Stimulated activated naive CD4-positive, alpha-beta T cell treated with Interleukin-2 at 50 U/mL for 16 hours (primary cell): ENCODE results near the gene COL2A1.

Experiments
- DNase-seq: peaks from one replicate; lab custom pipeline; 2025; lab: John Stamatoyannopoulos, UW

The COL2A1 gene

GRCh38 chr12:48012070-48012469 is 7.8 kb upstream of the COL2A1 start:
- no peak for DNase-seq

DNA sequence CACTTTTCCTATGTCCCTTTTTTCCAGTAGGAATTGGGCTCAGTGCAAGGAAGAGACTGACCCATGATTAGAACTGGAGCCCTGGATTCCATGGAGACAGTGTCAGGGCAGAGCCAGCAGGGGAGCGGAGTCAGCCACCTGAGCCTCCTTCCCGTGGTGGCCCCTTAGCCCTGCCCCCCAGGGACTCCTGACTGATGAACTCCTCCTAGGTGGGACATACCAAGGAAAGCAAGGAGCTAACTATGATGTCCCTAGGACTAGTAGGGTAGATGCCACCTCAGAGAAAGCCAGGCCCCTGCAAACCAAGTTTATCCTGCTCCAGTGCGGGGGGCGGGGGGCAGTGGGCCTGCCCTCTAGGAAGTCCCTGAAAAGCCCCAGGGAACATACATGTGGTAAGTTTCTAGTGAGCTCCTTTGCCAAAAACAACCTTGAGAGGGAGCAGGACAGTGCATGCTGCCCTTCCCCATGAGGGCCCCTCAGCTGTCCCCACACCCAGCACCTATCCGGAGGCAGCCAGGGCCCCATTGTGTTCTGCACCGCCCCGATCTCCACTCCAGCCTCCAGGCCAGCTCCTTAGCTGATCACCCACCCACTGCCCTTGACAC is 6.2 kb upstream of the COL2A1 start:
- no peak for DNase-seq

- DNase-seq, result no peak
Measured at GRCh38 chr12:48009471-48009870, 5.2 kb upstream of the COL2A1 start.

GRCh38 chr12:48008950-48009349 is 4.7 kb upstream of the COL2A1 start:
- no peak for DNase-seq

- no peak for DNase-seq
Measured at GRCh38 chr12:48008349-48008748, 4.1 kb upstream of the COL2A1 start.

DNA sequence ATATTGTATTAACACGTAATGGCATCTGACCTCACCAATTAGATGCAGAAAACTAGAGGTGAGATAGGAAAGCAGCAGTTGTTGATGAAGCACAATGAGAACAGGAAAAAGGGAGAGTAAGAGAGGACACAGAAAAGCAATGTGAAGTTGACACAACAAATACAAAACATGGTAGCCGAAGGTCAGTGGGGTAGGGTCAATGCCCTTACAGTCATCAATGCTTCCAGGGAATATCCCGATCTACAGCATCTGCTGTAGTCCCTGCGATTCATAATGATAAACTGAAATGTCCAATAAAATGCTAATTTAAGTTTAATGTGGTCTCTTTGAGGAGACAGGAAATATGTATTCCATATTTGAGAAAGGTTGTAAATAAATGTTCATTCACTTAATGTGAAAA is 2.9 kb upstream of the COL2A1 start:
- no peak for DNase-seq

GRCh38 chr12:48005750-48006021 is 1.4 kb upstream of the COL2A1 start:
- DNase-seq, result no peak

DNA sequence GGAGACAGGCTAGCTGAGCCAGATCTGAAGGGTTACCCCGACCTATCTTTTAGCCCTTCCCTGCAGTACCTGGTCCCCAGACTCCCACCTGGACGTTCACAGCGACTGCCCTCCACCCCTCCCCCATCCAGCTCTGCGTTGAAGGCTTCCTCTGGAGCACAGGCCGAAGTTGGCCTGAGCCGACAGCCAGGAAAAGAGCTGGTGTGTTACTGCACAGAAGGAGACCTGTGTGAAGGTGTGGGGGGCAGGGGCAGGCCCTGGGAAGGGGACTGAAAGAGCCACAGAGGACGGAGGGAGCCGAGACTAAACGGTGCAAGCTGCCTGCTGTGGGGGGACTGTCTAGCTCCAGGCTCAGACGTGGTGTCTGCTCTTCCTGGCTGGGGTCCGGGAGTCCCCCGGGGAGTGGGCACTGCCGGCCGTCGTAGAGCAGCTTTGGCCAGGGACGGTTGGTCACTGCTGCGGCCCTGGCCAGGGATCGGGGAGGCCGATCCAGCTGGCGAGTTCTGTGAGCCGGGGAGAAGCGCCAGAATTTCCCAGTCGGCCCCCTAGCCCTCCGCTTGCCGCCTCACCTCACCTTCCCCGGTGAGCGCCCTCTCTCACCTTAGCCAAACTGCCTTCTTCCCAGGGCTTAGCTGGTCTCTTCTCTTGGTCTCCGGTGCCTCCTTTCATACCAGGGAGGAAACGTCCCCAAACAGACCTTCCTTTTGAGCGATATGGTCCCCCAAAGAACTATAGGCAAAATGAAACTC is 899 bp upstream of the COL2A1 start:
- DNase-seq, result no peak

DNA sequence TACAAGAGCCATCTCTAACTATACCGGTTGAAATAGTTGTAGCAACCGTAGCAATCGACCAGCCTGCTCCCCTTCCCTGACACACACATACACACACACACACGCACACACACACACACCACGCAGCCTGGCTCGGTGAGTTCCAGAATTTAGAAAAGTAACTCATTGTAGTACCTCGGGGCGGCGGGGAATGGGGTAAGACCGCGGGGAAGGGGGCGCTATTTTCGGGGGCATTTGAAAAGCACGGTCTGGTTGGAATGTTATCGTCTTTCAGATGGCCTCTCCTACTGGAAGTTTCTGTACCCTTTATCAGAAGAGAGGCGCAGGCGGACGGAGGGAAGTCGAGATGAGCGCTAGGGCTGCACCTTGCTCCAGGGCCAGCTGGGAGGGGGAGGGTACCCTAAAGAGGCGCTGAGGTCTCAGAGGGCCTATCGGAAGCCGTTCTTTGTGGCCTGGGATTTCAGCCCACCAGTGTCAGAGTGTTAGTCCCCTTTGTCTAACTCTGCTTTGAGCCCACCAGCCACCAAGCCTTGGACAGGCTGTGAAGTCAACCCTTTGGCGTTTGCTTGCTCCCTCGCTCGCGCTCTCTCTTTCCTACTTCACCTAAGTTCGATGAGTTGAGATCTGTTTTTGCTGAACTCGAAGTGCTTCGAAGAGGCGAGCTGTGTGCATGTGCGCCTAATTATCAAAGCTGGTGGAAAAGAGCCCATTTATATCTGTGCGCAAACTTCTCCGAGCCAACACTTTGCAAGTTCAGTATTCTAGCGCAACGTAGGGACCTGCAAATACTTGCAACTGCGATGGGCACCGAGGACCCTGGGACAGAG is 837 bp downstream of the COL2A1 start:
- no peak for DNase-seq

DNA sequence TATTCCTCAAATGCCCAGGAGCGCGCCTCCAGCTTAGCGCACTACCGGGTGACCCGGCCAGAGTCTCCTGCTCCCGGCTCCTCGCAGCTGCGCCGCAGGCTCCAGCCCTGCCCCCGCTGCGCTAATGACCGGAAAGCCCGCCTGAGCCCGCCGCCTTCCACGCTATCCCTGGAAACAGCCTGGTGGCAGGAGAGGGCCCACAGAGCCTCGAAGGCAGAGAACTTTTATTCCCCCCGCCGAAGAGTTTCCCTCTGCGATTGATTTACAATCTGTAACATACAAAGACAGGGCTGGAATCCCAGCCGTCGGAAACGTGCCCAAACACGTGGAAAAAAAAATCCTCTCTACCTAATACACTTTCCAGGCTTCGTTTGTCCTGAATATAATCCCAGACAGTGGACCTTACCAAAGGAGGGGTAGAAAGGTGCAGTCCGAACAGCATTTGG is 1.5 kb downstream of the COL2A1 start:
- DNase-seq, result no peak

- DNase-seq, result no peak
Measured at GRCh38 chr12:48002414-48002730, 1.9 kb downstream of the COL2A1 start.

DNA sequence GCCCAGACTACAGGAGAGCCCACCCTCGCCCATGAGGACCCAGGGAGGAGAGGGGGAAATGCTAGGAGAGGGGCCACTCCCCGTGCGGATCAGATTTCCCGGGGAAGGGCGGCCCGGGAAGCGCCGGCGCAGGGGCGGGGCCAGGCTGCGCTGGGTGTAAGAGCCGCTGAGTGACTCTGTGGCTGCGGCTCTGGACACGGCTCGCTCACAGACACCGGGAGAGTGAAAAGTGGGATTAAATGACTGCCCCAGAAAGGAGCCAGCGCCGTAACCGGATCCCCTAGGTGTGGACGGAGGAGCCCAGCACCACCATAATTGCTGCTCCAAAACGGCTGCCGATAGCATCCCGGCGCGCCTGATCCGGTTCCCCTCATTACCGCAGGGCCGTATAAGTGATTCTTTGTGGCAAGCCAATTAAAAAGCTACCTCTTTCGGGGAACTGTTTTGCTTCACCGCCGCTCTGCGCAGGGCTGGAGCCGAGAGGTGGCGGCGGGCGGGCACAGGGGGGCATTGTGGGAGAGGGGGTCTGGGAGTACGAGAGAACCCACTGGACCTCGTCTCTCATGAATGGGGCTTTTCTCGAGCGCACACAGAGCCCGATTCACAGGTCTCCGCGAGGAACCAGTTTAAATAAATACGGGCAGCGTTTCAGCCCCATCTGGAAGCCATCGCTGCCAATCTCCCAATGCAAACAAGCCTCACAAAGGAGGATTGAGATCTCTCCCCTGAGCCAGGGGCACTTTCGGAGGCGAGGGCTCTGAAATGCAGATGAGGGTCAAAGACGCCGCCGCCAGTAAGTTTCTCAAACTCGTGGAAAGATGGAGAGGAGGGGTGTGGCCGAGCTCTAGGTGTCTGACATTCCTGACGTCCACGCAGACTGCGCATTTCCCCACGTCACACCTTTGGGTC is 2.5 kb downstream of the COL2A1 start:
- DNase-seq, result no peak

GRCh38 chr12:48000878-48001504 is 3.3 kb downstream of the COL2A1 start:
- DNase-seq, result no peak

- no peak for DNase-seq
Measured at GRCh38 chr12:47999816-48000215, 4.5 kb downstream of the COL2A1 start.

DNA sequence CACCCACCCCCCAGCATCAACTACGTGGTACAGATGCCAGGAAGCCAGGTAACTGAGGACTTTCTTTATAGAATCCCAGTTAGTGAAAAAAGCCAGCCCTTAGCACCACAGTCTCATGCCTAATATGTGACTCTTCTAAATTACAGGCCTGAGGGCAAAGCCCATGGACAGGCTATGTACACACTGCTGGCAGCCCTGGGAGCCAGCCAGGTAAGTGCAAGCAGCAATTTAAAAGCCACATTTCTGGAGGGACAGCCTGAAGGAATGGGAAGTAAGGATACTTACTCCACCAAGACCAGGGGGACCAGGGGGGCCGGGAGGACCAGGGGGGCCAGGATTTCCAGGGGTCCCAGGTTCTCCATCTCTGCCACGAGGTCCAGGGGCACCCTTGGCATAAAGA is 7.0 kb downstream of the COL2A1 start:
- no peak for DNase-seq

DNA sequence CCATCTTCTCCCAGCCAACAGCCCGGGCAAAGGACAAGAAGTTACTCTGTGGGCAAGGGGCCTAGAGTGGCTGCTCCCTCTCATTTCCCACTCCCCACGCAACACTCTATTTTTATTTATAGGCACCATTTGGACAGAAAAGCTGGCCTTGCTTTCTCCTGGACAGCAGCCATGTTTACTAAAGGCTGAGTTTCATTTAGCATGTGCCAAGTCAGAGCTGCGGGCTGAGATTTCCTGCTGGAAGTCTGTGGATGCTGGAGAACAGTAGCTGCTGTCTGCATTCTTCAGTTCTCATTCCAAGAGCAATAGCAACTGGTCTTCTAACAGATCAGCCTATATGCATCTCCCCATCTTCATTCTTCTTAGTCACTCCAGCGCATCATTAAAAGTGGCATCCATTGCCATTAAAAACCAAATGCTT is 8.3 kb downstream of the COL2A1 start:
- no peak for DNase-seq

DNA sequence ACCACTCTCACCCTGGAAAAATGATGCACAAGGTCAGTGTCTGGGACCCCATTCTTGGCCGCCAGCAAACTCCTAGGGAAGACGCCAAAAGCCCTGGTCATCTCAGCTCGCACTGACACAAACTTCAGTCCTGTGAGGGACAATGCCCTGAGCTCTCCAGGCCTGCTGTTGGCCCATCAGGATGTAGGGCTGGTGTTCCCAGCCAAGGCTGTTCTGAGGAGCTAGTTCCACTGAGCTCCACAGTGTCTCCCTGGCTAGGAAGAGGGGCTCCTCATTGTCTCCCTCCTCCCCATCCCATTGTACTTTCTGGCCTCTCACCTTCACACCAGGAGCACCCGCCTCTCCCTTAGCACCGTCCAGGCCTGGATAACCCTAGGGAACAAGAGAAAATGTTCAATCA is 10.8 kb downstream of the COL2A1 start:
- DNase-seq, result no peak

- no peak for DNase-seq
Measured at GRCh38 chr12:47992776-47993175, 11.5 kb downstream of the COL2A1 start.

- DNase-seq, result no peak
Measured at GRCh38 chr12:47991106-47992061, 12.9 kb downstream of the COL2A1 start.

DNA sequence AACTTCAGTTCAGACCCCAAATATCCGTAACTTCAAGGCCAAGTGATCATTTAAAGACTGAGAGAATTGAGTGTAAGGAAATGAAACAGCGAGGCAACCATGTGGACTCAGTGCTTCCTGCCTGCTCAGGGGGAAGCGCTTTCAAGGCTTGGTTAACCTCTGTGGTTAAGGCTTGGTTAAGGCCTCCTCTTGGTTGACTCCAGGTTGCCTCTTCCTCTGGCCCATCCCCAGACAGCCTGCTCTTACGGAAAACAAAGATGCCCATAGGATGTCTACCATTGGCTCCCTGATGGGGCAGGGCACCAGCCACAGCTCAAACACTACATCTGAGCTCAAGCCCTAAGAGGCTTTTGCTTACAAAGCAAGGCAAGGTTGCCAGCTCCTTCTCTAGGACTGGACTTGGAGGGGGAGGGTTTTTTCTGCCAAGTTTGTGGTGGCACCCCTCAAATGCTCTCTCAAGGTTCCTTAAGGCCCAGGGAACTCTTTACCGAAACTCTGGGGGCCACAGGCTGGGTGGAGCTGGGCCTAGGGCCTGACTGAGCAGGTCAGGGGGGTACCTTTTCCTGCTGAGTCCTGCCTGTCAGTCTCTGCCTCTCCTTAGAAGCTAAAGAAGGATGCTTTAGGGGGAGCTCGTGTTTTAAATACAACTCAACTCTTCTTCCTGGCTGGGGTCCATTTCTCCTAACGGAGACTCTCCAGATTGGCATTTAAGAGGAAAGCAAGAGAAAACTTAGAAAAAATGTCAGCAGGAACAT is 13.7 kb downstream of the COL2A1 start:
- peak; percentile 19 for DNase-seq
